DOHH2 (cell line): ENCODE measurements around the gene ARTN.
A peak's percentile ranks its signal among the peaks of the same experiment; 100 is the strongest.

Experiments used
- H3F3A ChIP-seq: fragments of 200-600 bp; sonication (generic), shearing (Covaris generic); 2 replicates; pipeline ENCODE4 v1.6.0; 2016; ENCODE audit warnings: antibody characterized with exemption, mild to moderate bottlenecking; ENCODE audit not compliant: control insufficient read depth, insufficient read depth
- H3K27ac ChIP-seq: fragments of 200-600 bp; sonication (generic); 2 replicates; pipeline ENCODE4 v1.5.1; 2014; ENCODE audit warnings: low read depth, mild to moderate bottlenecking, low read length, moderate library complexity
- H3K27me3 ChIP-seq: fragments of 200-600 bp; sonication (generic); 2 replicates; pipeline ENCODE4 v1.6.1; 2014; ENCODE audit warnings: mild to moderate bottlenecking, low read length, mixed read lengths; ENCODE audit not compliant: control insufficient read depth
- H3K36me3 ChIP-seq: fragments of 200-600 bp; sonication (generic); 2 replicates; pipeline ENCODE4 v1.6.1; 2014; ENCODE audit warnings: mild to moderate bottlenecking, low read length, moderate library complexity, mixed read lengths; ENCODE audit not compliant: control insufficient read depth
- H3K4me1 ChIP-seq: fragments of 200-600 bp; sonication (generic); 2 replicates; pipeline ENCODE4 v1.6.1; 2014; ENCODE audit warnings: mild to moderate bottlenecking, low read length, mixed read lengths; ENCODE audit not compliant: control insufficient read depth
- H3K4me2 ChIP-seq: fragments of 200-600 bp; sonication (generic); 2 replicates; pipeline ENCODE4 v1.6.0; 2014; ENCODE audit warnings: mild to moderate bottlenecking, low read length, moderate library complexity
- H3K4me3 ChIP-seq: fragments of 200-600 bp; sonication (generic); 2 replicates; pipeline ENCODE4 v1.5.1; 2014; ENCODE audit warnings: mild to moderate bottlenecking, low read length, mixed read lengths
- H3K79me2 ChIP-seq: fragments of 200-600 bp; sonication (generic); 2 replicates; pipeline ENCODE4 v1.6.1; 2014; ENCODE audit warnings: mild to moderate bottlenecking, low read length, mixed read lengths; ENCODE audit not compliant: control insufficient read depth
- H3K9me2 ChIP-seq: fragments of 200-600 bp; sonication (generic); replicated peaks from 2 replicates; pipeline ENCODE4 v1.6.1; 2014; ENCODE audit warnings: mild to moderate bottlenecking, low read length, mixed read lengths; ENCODE audit not compliant: control insufficient read depth
- H3K9me3 ChIP-seq: fragments of 200-600 bp; sonication (generic); 2 replicates; pipeline ENCODE4 v1.6.1; 2014; ENCODE audit warnings: antibody characterized with exemption, low read length, mixed read lengths; ENCODE audit not compliant: control insufficient read depth, insufficient read depth
- H4K20me1 ChIP-seq: fragments of 200-600 bp; sonication (generic); 2 replicates; pipeline ENCODE4 v1.6.0; 2014; ENCODE audit warnings: low read depth, mild to moderate bottlenecking, antibody characterized with exemption, low read length, moderate library complexity; ENCODE audit not compliant: control insufficient read depth, insufficient read depth
- CTCF ChIP-seq: fragments of 200-600 bp; sonication (generic); IDR thresholded peaks from one replicate; pipeline ENCODE4 v1.5.1; 2014; ENCODE audit warnings: antibody characterized with exemption, mild to moderate bottlenecking, low read depth, low read length; ENCODE audit not compliant: poor library complexity, severe bottlenecking
- EZH2phosphoT487 ChIP-seq: fragments of 200-600 bp; sonication (generic); IDR thresholded peaks from 2 replicates; pipeline ENCODE4 v1.6.1; 2017; ENCODE audit warnings: borderline replicate concordance, mild to moderate bottlenecking, antibody characterized with exemption, low read length, moderate library complexity, mixed read lengths

Gene ARTN

GRCh38 chr1:43930168-43930948, 3.2 kb upstream of the ARTN start:
- Histone ChIP-seq H3K4me2 (no peak overlapping the region), H3K36me3 (no peaks in the 10 kb centered on the region), H4K20me1 (no peaks in the 10 kb centered on the region), H3K27ac (no peak overlapping the region), H3K79me2 (no peaks in the 10 kb centered on the region), H3K9me2 (no peaks in the 10 kb centered on the region), H3K4me1 (peaks cover 5% of the 10 kb centered on the region), H3K4me3 (no peak overlapping the region), H3K27me3 (no peaks in the 10 kb centered on the region), H3K9me3 (no peaks in the 10 kb centered on the region), H3F3A (no peaks in the 10 kb centered on the region)
- no peak for TF ChIP-seq EZH2phosphoT487
- peak; percentile 59 for TF ChIP-seq CTCF

GRCh38 chr1:43930949-43931275, 2.7 kb upstream of the ARTN start:
- TF ChIP-seq CTCF = no peak
- no peak for TF ChIP-seq EZH2phosphoT487
- H3K4me3 ChIP-seq = no peak overlapping the region
- no peaks in the 10 kb centered on the region for H3K9me3 ChIP-seq

GRCh38 chr1:43931711-43932660, 1.6 kb upstream of the ARTN start:
- Histone ChIP-seq H3F3A (no peaks in the 10 kb centered on the region), H3K79me2 (no peaks in the 10 kb centered on the region), H3K36me3 (no peaks in the 10 kb centered on the region), H3K9me3 (no peaks in the 10 kb centered on the region), H4K20me1 (no peaks in the 10 kb centered on the region), H3K4me3 (no peak overlapping the region), H3K4me1 (peaks cover 5% of the 10 kb centered on the region), H3K4me2 (no peak overlapping the region), H3K27ac (no peak overlapping the region), H3K9me2 (no peaks in the 10 kb centered on the region), H3K27me3 (no peaks in the 10 kb centered on the region)
- TF ChIP-seq EZH2phosphoT487 = no peak
- no peak for TF ChIP-seq CTCF

More at GRCh38 chr1:43930949-43931275, 2.7 kb upstream of the ARTN start:
- Histone ChIP-seq H3K79me2 (no peaks in the 10 kb centered on the region), H3K4me2 (no peak overlapping the region), H3K27me3 (no peaks in the 10 kb centered on the region), H3K9me2 (no peaks in the 10 kb centered on the region), H3K36me3 (no peaks in the 10 kb centered on the region), H3K27ac (no peak overlapping the region), H4K20me1 (no peaks in the 10 kb centered on the region), H3K4me1 (peaks cover 5% of the 10 kb centered on the region), H3F3A (no peaks in the 10 kb centered on the region)
